ENCODE data around the gene TRIM39. TPM values are rescaled to one million over a fixed set of nuclear protein-coding genes. Genes with fewer than 3 reads are reported as not detected.

TRIM39 gene
- total RNA-seq, 1 experiment from 2014 or later: 24.9 TPM

DNA sequence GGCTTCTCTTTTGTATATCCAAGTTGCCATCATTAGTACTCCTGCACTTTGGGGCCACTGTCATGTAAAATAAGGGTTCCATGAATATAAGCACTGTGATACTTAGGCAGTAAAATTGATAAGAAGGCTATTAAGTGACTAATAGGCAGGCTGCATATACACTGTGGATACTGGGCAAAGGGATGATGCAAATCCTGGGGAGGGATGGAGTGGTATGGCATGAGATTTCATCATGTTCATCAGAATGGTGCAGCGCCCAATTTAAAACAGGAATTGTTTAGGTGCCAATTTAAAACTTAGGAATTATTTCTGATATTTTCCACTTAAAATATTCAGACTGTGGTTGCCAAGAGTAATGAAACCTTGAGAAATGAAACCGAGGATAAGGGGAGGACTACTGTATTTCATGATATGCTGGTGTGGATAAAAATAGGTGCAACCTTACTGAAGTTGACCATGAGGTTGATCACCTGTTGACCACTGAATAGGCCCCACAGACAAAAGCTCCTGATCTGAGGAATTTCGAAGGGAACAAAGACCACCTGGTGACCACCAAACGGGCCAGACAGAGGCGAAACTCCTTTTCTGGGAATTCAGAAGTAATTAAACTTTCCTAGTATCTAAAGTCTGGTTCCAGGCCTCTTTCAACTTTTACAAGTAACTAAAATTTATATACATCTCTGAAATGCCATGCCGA, 4.9 kb upstream of the TRIM39 start:
- Mint-ChIP-seq H3K36me3 (peaks cover 2% of the 10 kb centered on the region), H3K27me3 (ENCODE audit: low read depth) (no peaks in the 10 kb centered on the region; the same call in 1 of the 2 replicates), H3K4me1 (peaks cover 80% of the 10 kb centered on the region), H3K9me3 (no peaks in the 10 kb centered on the region), H3K27ac (peak overlapping the region; percentile 99), H3K4me3 (peak overlapping the region; percentile 55)
- DNase-seq (ENCODE audit: low spot score) (peak; percentile 21), ATAC-seq (no peak)
- ChIA-PET CTCF (no interaction called here), POLR2A (interaction anchor here (1.0 kb wide), 1 partner anchor 95 kb away, joined by 3 read pairs; no protein-coding TSS in a partner anchor)
- TF ChIP-seq JUN (CRISPR knock-in tag; IDR thresholded peaks at IDR 0.05) (no peak), SMAD3 (CRISPR knock-in tag; IDR thresholded peaks at IDR 0.05; ENCODE audit: borderline replicate concordance) (no peak), ZNF138 (CRISPR knock-in tag; conservative IDR thresholded peaks at IDR 0.05) (no peak), E2F1 (CRISPR knock-in tag; IDR thresholded peaks at IDR 0.05) (no peak), ZNF263 (CRISPR knock-in tag; IDR thresholded peaks at IDR 0.05; ENCODE audit: low read depth) (no peak), NR1H2 (CRISPR knock-in tag; IDR thresholded peaks at IDR 0.05) (no peak), GRHL2 (CRISPR knock-in tag; IDR thresholded peaks at IDR 0.05; ENCODE audit: insufficient replicate concordance, severe bottlenecking) (no peak), ZNF317 (CRISPR knock-in tag; IDR thresholded peaks at IDR 0.05; ENCODE audit: borderline replicate concordance, low read depth) (no peak), JAZF1 (CRISPR knock-in tag; IDR thresholded peaks at IDR 0.05) (no peak), FOXK1 (CRISPR knock-in tag; IDR thresholded peaks at IDR 0.05) (no peak), ZNF232 (CRISPR knock-in tag; IDR thresholded peaks at IDR 0.05) (no peak), ZNF423 (CRISPR knock-in tag; IDR thresholded peaks at IDR 0.05) (no peak), CTCF (IDR thresholded peaks at IDR 0.05) (no peak), EMX1 (CRISPR knock-in tag; IDR thresholded peaks at IDR 0.05) (no peak), NR2C2 (CRISPR knock-in tag; IDR thresholded peaks at IDR 0.05) (no peak), SOX15 (CRISPR knock-in tag; IDR thresholded peaks at IDR 0.05) (no peak), OVOL2 (CRISPR knock-in tag; IDR thresholded peaks at IDR 0.05; ENCODE audit: borderline replicate concordance) (no peak)
- TF ChIP-seq, protein P1, sequence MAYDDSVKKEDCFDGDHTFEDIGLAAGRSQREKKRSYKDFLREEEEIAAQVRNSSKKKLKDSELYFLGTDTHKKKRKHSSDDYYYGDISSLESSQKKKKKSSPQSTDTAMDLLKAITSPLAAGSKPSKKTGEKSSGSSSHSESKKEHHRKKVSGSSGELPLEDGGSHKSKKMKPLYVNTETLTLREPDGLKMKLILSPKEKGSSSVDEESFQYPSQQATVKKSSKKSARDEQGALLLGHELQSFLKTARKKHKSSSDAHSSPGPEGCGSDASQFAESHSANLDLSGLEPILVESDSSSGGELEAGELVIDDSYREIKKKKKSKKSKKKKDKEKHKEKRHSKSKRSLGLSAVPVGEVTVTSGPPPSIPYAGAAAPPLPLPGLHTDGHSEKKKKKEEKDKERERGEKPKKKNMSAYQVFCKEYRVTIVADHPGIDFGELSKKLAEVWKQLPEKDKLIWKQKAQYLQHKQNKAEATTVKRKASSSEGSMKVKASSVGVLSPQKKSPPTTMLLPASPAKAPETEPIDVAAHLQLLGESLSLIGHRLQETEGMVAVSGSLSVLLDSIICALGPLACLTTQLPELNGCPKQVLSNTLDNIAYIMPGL (CRISPR knock-in tag; IDR thresholded peaks at IDR 0.05): no peak
- TF ChIP-seq, protein P2, sequence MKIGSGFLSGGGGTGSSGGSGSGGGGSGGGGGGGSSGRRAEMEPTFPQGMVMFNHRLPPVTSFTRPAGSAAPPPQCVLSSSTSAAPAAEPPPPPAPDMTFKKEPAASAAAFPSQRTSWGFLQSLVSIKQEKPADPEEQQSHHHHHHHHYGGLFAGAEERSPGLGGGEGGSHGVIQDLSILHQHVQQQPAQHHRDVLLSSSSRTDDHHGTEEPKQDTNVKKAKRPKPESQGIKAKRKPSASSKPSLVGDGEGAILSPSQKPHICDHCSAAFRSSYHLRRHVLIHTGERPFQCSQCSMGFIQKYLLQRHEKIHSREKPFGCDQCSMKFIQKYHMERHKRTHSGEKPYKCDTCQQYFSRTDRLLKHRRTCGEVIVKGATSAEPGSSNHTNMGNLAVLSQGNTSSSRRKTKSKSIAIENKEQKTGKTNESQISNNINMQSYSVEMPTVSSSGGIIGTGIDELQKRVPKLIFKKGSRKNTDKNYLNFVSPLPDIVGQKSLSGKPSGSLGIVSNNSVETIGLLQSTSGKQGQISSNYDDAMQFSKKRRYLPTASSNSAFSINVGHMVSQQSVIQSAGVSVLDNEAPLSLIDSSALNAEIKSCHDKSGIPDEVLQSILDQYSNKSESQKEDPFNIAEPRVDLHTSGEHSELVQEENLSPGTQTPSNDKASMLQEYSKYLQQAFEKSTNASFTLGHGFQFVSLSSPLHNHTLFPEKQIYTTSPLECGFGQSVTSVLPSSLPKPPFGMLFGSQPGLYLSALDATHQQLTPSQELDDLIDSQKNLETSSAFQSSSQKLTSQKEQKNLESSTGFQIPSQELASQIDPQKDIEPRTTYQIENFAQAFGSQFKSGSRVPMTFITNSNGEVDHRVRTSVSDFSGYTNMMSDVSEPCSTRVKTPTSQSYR (CRISPR knock-in tag; IDR thresholded peaks at IDR 0.05): no peak
- TF ChIP-seq, protein P3, sequence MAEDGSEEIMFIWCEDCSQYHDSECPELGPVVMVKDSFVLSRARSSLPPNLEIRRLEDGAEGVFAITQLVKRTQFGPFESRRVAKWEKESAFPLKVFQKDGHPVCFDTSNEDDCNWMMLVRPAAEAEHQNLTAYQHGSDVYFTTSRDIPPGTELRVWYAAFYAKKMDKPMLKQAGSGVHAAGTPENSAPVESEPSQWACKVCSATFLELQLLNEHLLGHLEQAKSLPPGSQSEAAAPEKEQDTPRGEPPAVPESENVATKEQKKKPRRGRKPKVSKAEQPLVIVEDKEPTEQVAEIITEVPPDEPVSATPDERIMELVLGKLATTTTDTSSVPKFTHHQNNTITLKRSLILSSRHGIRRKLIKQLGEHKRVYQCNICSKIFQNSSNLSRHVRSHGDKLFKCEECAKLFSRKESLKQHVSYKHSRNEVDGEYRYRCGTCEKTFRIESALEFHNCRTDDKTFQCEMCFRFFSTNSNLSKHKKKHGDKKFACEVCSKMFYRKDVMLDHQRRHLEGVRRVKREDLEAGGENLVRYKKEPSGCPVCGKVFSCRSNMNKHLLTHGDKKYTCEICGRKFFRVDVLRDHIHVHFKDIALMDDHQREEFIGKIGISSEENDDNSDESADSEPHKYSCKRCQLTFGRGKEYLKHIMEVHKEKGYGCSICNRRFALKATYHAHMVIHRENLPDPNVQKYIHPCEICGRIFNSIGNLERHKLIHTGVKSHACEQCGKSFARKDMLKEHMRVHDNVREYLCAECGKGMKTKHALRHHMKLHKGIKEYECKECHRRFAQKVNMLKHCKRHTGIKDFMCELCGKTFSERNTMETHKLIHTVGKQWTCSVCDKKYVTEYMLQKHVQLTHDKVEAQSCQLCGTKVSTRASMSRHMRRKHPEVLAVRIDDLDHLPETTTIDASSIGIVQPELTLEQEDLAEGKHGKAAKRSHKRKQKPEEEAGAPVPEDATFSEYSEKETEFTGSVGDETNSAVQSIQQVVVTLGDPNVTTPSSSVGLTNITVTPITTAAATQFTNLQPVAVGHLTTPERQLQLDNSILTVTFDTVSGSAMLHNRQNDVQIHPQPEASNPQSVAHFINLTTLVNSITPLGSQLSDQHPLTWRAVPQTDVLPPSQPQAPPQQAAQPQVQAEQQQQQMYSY (CRISPR knock-in tag; IDR thresholded peaks at IDR 0.05): no peak
